HL-60/S4 treated with phorbol 12-myristate 13-acetate at 8.2 ng/mL for 4 days and 3 days (cell line): Measurements from ENCODE around the gene MYCBP2.
"Not testable (repeated sequence)": the region's sequence is repeated elsewhere in the genome, so short reads cannot be mapped to it uniquely, and the experiment has no call there.

Source experiments
- in situ Hi-C: fragments of 300-500 bp; cut with MboI; formaldehyde crosslinking; loops from 2 replicates; pipeline ENCODE4 v1.15.0; 2022; ENCODE audit warnings: low sequenced_read_pairs

Gene MYCBP2

DNA sequence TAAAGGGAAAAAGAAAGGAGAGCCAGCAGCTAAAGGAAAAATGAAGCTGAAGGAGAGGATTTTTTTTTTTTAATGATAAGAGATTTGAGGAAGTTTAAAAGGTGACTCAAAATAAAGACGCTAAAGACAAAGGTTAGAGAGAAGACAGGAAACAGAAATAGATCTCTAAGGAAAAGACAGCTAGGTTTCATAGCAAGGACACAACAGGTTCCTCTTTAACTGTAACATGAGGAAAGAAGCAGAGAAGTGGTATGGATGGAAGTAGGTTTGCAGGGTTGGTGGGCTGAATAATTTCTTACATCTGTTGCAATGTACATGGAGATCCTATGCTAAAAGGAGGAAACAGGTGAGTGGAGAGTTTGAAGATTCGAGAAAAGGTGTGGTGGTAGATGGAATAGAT lies 107.5 kb downstream of the MYCBP2 start:
- in situ Hi-C loops, result no loop called here

DNA sequence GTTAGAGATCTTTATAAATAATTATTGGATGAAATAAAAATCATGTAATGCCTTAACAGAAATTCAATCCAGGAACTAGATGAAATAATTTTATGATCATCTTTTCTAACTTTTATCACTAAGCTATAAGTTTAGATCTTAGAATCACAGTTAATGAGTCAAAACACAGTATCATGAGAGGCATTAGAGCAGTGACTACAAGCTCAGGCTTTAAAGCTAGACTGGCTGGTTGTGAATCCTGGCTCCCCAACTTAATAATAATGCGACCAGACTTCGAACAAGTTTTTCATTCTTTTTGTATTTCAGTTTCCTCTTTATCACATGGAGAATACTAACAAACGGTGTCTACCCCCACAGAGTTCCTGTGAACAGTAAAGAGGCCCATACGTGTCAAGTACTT lies 108.6 kb downstream of the MYCBP2 start:
- in situ Hi-C loops, result no loop called here

DNA sequence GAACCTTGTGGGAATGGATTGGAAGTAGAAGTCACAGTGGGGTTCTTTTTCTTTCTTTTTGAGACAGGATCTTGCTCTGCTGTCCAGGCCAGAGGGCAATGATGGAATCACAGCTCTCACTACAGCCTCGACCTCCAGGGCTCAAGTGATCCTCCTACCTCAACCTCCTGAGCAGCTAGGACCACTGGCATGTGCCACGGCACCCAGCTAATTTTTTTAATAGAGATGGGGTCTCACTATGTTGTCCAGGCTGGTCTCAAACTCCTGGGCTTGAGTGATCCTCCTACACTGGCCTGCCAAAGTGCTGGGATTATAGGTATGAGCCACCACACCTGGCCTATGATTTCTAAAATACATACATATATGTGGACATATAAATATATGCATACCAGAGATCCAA lies 111.4 kb downstream of the MYCBP2 start:
- in situ Hi-C loops, result no loop called here

DNA sequence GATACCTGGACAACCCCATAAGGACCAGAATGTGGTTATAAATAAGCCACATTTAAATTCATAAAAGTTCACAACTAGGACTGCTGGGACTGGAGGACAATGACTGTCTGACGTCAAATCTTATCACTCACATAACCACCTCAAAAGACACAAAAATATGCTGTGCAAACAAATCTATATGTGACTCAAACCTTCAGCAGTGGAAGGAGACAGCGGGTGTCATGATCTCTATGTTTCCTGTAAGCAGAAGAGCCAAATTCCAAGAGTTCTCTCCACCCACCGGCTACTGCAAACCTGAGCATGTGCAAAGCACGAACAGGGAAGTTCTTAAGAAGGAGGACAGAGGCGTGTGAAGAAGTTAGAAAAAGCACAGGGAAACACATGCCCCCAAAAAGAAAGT lies 113.2 kb downstream of the MYCBP2 start:
- in situ Hi-C loops, result no loop called here

DNA sequence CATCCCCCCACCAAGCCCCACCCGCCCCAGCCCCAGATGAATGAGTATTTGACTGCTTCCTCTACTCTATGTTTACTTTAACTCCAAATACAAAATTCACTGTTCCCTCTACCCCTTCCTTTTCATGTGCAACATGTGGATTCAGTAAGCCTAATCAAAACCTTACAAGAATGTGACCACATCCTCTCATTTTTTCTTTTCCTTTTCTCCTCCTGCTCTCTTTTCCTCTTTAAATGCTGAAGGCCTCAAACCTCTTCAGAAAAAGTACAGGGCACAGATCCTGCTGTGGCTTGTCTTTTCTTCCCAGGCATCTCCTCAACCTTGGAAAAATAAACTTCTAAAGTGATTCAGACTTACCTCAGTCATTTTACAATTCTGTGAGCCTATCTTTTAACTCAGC lies 119.0 kb downstream of the MYCBP2 start:
- in situ Hi-C loops, result no loop called here

DNA sequence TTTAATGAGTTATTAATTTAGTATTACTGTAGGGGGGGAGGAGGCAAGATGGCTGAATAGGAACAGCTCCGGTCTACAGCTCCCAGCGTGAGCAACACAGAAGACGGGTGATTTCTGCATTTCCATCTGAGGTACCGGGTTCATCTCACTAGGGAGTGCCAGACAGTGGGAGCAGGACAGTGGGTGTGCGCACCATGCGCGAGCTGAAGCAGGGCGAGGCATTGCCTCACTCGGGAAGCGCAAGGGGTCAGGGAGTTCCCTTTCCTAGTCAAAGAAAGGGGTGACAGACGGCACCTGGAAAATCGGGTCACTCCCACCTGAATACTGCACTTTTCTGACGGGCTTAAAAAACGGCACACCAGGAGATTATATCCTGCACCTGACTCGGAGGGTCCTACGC lies 127.9 kb downstream of the MYCBP2 start:
- in situ Hi-C loops, result not testable (repeated sequence)

DNA sequence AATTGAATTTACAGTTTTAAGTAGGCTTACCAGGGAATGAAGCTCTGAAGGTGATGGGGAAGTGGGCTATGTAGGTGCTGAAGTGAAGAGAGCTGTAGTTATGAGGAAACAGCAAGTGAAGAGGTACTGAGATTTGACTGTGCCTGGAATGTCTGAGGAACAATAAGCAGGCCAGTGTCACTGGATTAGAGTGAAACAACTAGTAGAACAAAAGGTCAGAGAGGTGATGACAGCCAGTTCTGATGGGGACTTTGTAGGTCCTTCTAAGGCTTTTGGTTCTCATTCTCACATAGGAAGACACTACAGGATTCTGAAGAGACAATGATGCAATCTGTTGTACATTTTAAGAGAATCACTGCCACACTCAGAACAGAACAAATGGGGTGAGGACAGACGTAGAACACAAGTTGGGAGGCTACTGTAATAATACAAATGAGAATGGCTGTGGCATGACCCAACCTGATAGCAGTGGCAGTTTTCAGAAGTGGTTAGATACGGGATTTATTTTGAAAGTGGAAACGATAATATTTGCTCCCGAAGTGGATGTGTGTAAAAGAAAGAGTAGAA lies 130.8 kb downstream of the MYCBP2 start:
- in situ Hi-C loops, result no loop called here

DNA sequence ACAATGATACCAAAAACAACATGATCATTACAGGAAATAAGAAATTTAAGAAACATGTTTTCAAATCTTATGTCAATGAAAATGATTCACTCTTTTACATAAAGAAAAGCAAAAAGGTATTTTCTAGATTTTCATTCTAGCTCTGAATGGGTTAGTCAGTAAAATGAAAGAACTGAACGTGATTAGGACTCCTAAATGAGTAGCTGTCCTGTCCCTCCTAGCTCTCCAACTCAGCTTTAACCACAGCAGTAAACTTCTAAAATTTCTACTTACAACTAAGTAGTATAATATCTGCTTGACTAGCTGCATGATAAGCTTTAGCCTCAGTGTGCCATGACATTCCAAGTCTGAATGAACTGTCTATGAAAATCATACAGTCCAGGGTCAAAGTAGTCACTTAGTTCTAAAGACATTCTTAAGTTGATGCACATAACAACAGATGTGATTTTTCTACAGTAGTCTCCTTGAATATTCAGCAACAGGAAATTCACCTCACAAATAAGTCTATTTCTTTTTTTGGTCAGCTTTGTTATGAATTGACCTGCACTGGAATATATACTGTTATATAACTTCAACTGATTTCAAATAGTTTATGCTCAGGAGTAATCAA lies 136.4 kb downstream of the MYCBP2 start:
- in situ Hi-C loops, result no loop called here

DNA sequence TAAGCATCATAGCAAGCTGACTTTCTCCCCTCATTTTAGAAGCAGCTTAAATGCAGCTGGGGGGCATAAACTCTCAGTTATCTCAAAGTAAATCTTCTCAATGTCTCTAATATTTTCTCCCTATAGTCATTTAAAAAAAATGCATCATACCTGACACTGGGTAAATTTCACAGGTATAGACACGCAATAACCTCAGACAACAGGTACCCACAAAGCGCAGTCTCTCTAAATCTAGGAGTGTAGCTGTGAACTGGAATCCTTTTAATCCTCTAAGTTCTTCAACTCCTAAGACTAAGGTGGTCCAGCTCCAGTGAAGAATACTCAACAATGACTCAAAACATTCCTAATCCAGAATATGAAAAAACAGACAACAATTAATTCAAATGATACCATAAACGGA lies 141.2 kb downstream of the MYCBP2 start:
- in situ Hi-C loops, result no loop called here

DNA sequence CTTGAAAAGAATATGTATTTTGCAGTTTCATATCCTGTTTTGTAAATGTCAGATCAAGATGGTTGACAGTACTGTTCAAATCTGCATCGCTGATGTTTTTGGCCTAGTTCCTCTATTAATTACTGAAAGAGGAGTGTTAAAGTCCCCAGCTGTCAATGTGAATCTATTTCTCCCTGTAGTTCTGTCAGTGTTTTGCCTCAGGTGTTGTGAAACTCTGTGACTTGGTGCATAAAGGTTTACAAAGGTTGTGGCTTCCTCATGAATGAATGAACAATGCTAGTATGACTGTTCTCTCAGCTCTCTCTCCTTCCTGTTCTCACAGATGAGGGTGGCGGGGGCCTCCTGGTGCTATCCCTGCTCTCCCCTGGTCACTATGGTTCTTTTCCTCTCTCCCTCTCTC lies 142.4 kb downstream of the MYCBP2 start:
- in situ Hi-C loops, result no loop called here

DNA sequence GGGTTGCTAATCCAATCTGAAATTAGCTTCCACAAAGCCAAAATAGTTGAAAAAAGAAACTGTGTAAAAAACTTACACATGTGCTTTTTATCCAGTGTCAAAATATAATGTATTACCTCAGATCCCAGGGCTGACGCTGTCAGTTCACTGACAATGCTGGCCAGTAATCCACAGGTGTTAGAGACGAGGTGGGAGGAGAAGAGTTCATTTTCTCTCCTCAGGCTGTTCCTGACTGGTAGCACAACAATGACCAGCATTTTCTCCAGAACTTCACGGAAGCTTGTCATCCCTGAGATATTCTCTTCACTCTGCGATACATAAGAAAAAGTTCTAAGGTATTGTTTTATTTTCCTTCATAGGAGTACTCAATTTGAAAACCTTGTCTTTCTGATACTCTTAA lies 146.9 kb downstream of the MYCBP2 start:
- in situ Hi-C loops, result no loop called here

DNA sequence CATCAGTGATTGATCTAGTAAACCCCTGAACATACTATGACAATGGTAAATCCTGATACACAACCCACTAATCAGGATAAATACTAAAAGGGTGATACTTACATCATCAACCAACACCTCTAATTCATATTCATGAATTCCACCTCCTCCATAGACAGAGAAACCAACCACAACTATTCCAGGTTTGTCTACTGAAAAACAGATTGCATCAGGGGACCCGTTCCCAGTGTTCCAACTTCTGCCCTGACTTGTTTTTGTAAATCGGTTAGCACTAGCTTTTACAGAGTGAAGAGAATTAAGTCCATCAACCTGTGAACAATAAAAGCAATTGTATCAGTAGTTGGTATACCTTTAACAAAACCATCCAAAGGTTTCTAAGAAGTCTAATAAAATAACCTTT lies 149.2 kb downstream of the MYCBP2 start:
- in situ Hi-C loops, result no loop called here

DNA sequence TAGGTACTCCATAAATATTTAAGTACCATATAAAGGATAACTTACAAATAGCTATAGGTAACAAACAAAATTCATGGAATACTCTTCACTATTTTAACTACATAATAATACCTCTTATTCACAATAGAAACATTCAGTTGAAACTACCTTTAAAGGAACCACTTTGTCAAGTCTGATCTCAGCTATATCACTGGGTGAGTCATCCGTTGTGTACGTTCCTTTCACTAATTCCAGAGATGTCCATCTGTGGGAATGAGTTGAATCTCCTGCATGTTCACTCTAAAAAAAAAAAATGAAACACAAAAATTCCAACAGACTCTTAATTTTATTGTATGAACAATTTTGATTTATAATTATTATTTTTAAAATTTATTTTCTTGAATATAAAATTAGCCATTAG lies 150.5 kb downstream of the MYCBP2 start:
- in situ Hi-C loops, result no loop called here

DNA sequence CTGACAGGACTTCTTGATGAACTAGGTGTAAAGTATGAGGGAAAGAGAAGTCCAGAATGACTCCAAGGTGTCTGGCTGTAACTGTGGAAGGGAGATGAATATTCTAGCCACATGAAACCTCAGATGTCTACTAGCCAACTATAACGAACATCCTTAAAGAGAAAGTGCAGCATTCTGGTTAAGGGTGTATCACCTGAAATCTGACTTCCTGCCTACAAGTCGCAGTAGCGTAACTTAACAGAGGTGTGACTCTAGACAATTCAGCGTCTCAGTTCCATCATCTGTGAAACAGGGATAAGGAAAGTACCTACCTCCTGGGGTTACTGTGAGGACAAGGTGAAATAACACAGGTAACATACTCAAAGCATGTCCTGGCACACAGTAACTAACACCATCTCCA lies 154.2 kb downstream of the MYCBP2 start:
- in situ Hi-C loops, result no loop called here

DNA sequence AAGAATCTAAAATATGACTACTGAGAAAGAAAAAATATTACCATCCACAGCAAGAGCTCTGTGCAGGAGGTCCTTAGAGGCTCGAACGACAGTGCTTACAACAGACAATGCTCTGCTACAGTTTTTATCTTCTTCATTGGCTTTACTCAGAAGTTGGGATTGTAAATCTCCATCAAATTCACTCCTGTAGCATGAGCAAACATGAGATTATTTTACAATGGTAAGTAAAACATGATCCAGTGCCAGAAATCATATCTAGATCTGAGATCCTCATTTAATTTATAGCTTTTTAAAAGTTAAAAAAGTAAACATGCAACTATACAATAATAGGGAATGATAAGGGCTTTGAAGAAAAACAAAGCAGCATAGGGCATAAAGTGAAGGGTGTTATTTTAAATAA lies 155.4 kb downstream of the MYCBP2 start:
- in situ Hi-C loops, result no loop called here

DNA sequence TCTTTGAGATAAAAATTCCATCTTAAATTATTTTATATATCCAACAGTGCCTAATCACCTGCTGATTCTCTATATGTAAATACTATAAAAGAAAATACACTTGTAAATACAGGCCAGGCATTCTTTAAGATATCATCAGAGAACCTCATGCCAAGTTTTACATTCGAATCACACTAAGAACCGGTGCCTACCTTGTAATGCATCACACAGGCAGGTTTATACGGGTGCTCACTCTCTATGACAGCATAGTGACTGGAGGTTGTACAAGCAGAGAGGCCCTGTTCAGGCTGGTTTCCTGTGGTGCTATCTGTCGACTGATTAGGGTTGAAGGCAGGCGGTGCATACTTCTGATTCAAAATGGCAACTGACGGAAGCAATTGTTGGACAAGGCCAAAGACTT lies 158.7 kb downstream of the MYCBP2 start:
- in situ Hi-C loops, result no loop called here

DNA sequence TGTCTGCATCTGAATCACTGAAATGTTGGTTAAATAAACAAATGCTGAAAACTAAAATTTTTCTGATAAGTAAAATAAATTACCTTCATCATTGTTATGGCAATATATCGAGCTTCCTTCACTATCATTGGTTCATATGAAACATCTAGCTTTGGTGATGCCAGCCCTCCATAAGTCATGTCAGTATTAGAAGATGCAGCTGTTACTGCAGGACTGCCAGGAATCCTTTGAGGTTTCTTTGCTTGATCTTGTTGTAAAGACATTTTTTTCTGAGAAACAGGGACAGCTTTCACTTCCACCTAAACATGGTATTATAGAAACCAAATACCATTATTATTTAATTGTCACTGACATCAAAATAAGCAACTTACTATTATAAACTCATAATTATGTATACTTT lies 176.2 kb downstream of the MYCBP2 start:
- in situ Hi-C loops, result no loop called here

DNA sequence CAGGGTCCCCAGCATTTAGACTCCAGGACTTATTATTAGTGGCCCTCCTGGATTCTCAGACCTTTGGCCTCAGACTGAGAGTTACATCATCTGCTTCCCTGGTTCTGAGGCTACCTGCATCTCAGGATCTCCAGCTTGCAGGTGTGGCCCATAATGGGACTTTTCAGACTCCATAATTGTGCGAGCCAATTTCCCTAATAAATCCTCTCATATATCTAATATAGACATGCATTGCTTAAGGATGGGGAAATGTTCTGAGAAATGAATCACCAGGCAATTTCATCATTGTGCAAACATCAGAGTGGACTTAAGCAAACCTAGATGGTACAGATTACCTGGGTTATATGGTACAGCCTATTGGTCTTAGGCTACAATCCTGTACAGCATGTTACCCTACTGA lies 183.5 kb downstream of the MYCBP2 start:
- in situ Hi-C loops, result no loop called here

DNA sequence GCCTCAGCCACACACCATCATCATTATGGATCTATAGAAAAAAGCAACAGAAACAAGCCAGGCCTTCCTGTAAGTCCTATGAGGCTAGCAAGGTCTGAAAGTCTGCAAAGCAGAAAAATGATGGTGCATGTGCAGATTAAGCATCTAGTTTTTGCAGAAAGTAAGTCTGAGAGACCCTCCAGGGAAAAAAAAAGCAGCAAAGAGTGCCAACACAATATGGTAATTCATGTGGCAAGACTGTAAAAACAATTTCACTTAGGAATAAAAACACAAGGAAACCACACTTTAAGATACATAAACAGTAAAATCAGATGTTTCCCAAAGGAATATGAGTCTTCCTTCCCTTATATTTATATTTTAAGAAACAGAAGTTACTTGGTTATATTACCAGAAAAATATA lies 187.6 kb downstream of the MYCBP2 start:
- in situ Hi-C loops, result no loop called here

DNA sequence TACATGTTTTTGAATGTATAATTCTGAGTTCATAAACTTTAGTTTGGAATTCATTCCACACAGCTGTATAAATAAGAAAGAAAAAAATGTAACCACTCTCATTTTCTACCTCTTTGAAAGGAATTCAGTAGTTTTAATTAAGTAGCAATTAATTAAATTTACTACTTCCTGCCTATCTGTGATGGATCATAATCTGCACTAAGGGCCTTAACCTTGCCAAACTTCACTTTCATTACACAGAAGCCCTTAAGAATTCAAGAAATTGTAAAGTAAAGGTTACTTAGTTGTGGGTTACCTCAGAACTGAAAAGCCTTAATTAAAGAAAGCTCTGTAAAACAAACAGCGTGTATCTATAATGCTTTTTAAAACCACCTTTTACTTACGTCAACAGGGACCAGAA lies 188.1 kb downstream of the MYCBP2 start:
- in situ Hi-C loops, result no loop called here

DNA sequence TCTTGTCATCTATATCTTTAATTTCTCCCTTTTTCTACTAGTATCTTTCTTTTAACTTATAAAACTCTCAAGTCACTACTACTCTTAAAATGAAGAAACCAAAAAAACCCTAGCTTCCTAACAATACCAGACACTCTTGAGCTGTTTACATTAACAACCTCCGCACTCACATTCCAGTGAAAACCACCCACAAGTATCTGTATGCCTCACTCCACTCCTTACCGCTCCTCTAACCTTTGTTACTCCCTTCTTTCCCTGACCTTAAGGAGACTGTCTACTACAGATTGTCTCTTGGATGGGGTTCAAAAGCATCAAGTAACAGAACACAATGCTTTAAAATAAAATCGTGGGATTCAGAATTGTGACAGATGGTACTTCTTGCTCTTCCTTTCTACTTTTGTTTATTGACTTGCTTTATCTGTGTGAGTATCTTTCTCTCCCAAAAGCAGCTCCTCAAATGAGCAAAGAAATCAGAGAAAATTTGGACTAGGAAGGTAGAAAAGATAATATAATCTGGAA lies 189.9 kb downstream of the MYCBP2 start:
- in situ Hi-C loops, result no loop called here

DNA sequence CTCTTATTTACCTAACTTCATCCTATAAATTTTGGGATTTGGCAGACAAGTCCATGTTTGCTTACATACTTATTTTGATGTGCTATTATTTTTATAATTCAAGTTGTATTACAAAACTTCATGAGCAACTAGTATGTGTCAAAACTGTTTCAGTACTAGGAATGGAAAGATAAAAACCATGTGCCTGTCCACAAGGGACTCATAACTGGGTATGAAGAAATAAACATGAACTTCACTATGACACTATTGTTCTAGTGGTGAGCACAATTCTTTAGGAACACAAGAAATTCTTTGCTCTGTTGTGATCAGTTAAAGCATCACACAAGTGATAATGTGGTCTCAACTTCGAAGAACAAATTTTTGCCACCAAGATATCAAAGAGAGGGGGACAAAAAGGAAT lies 202.5 kb downstream of the MYCBP2 start:
- in situ Hi-C loops, result no loop called here

DNA sequence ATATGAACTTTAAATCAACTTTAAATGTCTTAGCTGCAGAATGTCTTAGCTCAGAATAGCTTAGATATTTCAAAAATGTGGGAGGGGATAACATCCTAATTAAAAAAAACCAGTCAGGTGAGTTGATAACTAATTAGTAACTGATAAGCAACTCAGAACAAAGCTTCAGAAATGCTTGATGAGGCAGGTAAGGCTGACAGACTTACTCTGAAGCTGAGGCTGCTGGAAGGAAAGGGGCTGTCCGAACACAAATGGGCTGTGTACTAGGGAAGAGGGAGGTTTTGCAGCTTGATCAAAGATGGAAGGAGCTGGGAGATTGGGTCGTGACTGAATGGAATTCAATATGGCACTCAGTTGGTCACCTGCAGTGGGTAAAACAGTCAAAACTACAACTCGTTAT lies 208.8 kb downstream of the MYCBP2 start:
- in situ Hi-C loops, result no loop called here
